HepG2 (cell line): ENCODE data around the gene PLEKHG4. TPM values are rescaled to one million over a fixed set of nuclear protein-coding genes. Genes with fewer than 3 reads are reported as not detected.
A peak's percentile ranks its signal among the peaks of the same experiment; 100 is the strongest.

Source experiments
- HMGXB4 ChIP-seq, 2 experiments: sonication (generic) in 1 of 2; formaldehyde crosslinking in 1 of 2; IDR thresholded peaks; 2 replicates each; pipeline versions ENCODE4 v1.4.0 to v1.6.1; 2018 to 2020; ENCODE audit warnings: missing genetic modification reagents in 2 of 2, borderline replicate concordance in 1 of 2, low read depth in 1 of 2, mild to moderate bottlenecking in 1 of 2, missing biosample characterization in 1 of 2
- POGK ChIP-seq: sonication (generic); formaldehyde crosslinking; conservative IDR thresholded peaks from 2 replicates; pipeline ENCODE4 v1.8.0; 2022; ENCODE audit warnings: mild to moderate bottlenecking, moderate library complexity, missing genetic modification reagents
- SP4 ChIP-seq: sonication (generic); formaldehyde crosslinking; IDR thresholded peaks from 2 replicates; pipeline ENCODE4 v1.8.1; 2023; ENCODE audit warnings: mild to moderate bottlenecking, missing genetic modification reagents
- ZBED4 ChIP-seq: sonication (generic); formaldehyde crosslinking; IDR thresholded peaks from 2 replicates; pipeline ENCODE4 v1.4.0; 2020; ENCODE audit warnings: missing genetic modification reagents, borderline replicate concordance
- ZKSCAN1 ChIP-seq: fragments of 150-350 bp; IDR thresholded peaks from 2 replicates; pipeline ENCODE4 v1.6.1; 2014; ENCODE audit warnings: low read length
- ZNF101 ChIP-seq: sonication (generic); formaldehyde crosslinking; IDR thresholded peaks from 2 replicates; pipeline ENCODE4 v1.4.0; 2020; ENCODE audit warnings: mild to moderate bottlenecking, low read depth, missing genetic modification reagents, borderline replicate concordance
- ZNF496 ChIP-seq: sonication (generic); formaldehyde crosslinking; IDR thresholded peaks from 2 replicates; pipeline ENCODE4 v1.8.1; 2023; ENCODE audit warnings: mild to moderate bottlenecking, moderate library complexity, missing genetic modification reagents; ENCODE audit not compliant: insufficient replicate concordance
- ZNF773 ChIP-seq: sonication (generic); formaldehyde crosslinking; IDR thresholded peaks from 2 replicates; pipeline ENCODE4 v1.4.0; 2020; ENCODE audit warnings: missing genetic modification reagents, borderline replicate concordance
- ZNF777 ChIP-seq: sonication (generic); formaldehyde crosslinking; IDR thresholded peaks from 2 replicates; pipeline ENCODE4 v1.4.0; 2020; ENCODE audit warnings: missing genetic modification reagents
- polyA plus RNA-seq, 8 experiments: library from polyadenylated mRNA; depleted of rRNA in 3 of 8; stranded (reverse) in 7 of 8; unstranded in 1 of 8; fragments of >200 nt; fragmentation: Illumina TruSeq in 4 of 8; extraction: Trizol in 4 of 8; gene quantifications; 2 replicates each; pipeline versions ENCODE4 v1.2.1 to v1.2.3, GENCODE V29; 2011 to 2016; ENCODE audit warnings: low read depth in 4 of 8, missing spikeins in 1 of 8, mixed read lengths in 1 of 8; ENCODE audit not compliant: insufficient read depth in 1 of 8
- total RNA-seq, 5 experiments: library from RNA; depleted of rRNA; stranded (reverse); fragments of >200 nt; fragmentation: Illumina TruSeq; extraction: Trizol; gene quantifications; 2 replicates each; pipeline ENCODE4 v1.2.3, GENCODE V29; 2016; ENCODE audit warnings: low read depth in 1 of 5
- TF ChIP-seq, protein P1 (sequence below): sonication (generic); formaldehyde crosslinking; conservative IDR thresholded peaks from 2 replicates; pipeline ENCODE4 v1.4.0; 2020; ENCODE audit warnings: mild to moderate bottlenecking, missing genetic modification reagents, moderate library complexity
- TF ChIP-seq, protein P2 (sequence below): sonication (generic); formaldehyde crosslinking; IDR thresholded peaks from 2 replicates; pipeline ENCODE4 v1.5.1; 2020; ENCODE audit warnings: mild to moderate bottlenecking, missing genetic modification reagents

The PLEKHG4 gene
- total and polyA plus RNA-seq, 2 of the 13 experiments (the other 11 are each of a cell fraction or from before 2014, with no cell fraction given), result 7.1 to 13.6 TPM

GRCh38 chr16:67247192-67248072 lies 31.9 kb upstream of the PLEKHG4 start, which contains the start of gene FHOD1 (continued):
- TF ChIP-seq POGK (CRISPR knock-in tag) (peak; percentile 68; the same call in 1 of the 2 replicates), ZBED4 (CRISPR knock-in tag) (peak; percentile 97), ZNF101 (no peak), HMGXB4 (CRISPR knock-in tag; IDR thresholded peaks at IDR 0.05; ENCODE audit: borderline replicate concordance in 1 of 2, low read depth in 1 of 2) (peak; percentile 21 to 48; a peak in 2 of 4 replicates), ZNF777 (CRISPR knock-in tag) (peak; percentile 91), ZNF496 (CRISPR knock-in tag) (no peak), ZKSCAN1 (no peak), SP4 (peak; percentile 86), ZNF773 (CRISPR knock-in tag) (no peak; the same call in 1 of the 2 replicates)
- TF ChIP-seq, protein P1, sequence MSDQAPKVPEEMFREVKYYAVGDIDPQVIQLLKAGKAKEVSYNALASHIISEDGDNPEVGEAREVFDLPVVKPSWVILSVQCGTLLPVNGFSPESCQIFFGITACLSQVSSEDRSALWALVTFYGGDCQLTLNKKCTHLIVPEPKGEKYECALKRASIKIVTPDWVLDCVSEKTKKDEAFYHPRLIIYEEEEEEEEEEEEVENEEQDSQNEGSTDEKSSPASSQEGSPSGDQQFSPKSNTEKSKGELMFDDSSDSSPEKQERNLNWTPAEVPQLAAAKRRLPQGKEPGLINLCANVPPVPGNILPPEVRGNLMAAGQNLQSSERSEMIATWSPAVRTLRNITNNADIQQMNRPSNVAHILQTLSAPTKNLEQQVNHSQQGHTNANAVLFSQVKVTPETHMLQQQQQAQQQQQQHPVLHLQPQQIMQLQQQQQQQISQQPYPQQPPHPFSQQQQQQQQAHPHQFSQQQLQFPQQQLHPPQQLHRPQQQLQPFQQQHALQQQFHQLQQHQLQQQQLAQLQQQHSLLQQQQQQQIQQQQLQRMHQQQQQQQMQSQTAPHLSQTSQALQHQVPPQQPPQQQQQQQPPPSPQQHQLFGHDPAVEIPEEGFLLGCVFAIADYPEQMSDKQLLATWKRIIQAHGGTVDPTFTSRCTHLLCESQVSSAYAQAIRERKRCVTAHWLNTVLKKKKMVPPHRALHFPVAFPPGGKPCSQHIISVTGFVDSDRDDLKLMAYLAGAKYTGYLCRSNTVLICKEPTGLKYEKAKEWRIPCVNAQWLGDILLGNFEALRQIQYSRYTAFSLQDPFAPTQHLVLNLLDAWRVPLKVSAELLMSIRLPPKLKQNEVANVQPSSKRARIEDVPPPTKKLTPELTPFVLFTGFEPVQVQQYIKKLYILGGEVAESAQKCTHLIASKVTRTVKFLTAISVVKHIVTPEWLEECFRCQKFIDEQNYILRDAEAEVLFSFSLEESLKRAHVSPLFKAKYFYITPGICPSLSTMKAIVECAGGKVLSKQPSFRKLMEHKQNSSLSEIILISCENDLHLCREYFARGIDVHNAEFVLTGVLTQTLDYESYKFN (CRISPR knock-in tag), result peak; percentile 14; the same call in 1 of the 2 replicates
- TF ChIP-seq, protein P2, sequence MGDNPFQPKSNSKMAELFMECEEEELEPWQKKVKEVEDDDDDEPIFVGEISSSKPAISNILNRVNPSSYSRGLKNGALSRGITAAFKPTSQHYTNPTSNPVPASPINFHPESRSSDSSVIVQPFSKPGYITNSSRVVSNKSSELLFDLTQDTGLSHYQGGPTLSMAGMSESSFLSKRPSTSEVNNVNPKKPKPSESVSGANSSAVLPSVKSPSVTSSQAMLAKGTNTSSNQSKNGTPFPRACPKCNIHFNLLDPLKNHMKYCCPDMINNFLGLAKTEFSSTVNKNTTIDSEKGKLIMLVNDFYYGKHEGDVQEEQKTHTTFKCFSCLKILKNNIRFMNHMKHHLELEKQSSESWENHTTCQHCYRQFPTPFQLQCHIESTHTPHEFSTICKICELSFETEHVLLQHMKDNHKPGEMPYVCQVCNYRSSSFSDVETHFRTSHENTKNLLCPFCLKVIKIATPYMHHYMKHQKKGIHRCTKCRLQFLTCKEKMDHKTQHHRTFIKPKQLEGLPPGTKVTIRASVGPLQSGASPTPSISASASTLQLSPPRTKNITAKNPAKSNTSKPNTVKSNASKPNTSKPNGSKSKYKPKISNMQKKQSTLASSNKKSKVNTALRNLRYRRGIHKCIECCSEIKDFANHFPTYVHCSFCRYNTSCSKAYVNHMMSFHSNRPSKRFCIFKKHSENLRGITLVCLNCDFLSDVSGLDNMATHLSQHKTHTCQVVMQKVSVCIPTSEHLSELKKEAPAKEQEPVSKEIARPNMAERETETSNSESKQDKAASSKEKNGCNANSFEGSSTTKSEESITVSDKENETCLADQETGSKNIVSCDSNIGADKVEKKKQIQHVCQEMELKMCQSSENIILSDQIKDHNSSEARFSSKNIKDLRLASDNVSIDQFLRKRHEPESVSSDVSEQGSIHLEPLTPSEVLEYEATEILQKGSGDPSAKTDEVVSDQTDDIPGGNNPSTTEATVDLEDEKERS (CRISPR knock-in tag), result 0 out of 2 replicates have a peak, but pooled peaks have one; percentile 34
